ENCODE measurements around the gene LECT2. TPM values are rescaled to one million over a fixed set of nuclear protein-coding genes. Genes with fewer than 3 reads are reported as not detected.

The LECT2 gene
- total RNA-seq, 1 experiment from 2014 or later: not detected

- DNase-seq (ENCODE audit: low spot score): no peak
These were observed 19.8 kb downstream of the LECT2 start for GRCh38 chr5:135934939-135935338.

DNA sequence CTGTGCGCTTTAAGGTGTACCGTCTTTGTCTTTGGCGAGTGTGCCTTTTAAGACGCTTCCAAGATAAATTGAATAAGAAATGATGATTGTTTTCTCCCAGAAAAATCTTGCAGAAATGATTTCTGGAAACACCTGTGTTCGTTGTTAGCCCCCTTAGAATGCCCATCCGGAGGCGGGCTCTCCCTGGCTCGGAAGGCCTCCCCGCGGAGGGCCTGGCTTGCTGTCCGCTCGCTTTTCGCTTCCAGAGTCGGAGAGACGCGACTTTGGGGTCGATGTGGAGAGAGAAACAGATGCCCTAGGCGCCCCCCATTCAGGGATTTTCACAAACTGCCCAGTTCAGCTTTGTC is 23.9 kb downstream of the LECT2 start:
- no peak for DNase-seq (ENCODE audit: low spot score)

DNA sequence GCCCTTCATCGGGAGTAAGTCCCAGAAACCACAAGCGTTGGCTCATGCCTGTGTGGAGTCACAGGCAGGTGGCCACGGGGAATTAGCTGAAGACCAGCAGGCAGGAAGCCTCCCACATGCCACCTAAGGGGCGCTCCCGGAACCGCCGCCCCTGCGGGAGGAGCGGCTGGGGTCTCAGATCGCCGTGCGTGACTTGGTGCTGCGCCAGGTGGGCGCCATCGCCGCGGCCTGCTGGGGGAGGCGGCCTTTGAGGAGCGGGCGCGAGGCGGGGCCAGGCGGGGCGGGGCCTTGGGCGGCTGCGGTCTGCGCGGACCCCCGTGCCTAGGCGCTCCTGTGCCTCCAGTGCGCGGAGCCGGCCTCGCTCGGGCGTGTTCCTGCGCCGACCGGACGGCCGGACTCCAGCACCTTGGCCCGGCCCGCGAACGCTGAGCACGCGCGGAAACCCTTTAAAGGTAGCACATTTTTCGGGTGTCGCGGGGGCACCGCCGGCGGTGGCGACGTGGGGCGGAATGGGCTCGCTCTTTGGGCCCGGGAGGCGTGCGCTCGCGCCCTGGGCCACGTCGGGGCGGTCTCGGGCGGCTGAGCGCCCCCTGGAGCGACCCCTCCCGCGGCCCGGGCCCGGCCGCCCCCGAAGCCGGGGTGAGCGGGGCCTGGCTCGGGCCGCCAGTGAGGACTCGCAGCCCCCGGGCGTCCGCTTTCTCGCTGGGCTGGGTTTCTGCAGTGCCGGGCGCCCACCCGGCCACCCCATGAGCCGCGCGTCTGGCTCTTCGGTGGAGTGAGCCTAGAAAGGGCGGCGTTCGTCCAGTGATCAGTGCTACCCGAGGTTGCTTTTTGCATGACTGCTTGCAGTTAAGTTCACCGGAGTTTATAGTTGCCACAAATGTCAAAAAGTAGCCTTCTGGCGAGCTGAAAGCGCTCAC is 24.5 kb downstream of the LECT2 start:
- no peak for DNase-seq (ENCODE audit: low spot score)

DNA sequence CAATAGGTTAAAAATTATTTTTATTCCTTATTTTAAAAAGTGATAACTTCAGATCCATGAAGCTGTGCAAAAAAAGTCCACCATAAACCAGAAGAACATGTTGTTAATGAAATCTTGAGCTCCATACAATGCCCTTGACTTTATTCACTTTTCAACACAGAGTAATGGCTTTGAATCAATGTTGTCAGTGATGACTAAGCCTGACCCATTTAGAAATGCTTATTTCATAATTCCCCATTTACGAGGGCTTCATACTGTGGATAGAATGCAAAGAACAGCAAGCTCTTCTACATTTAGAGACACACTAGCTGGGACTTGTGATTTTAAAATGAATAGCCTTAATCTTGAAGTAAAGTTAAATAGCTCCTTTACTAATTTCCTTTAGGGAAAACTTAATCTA is 33.4 kb downstream of the LECT2 start:
- no peak for DNase-seq (ENCODE audit: low spot score)

GRCh38 chr5:135920199-135920598 is 34.6 kb downstream of the LECT2 start:
- DNase-seq (ENCODE audit: low spot score): no peak

DNA sequence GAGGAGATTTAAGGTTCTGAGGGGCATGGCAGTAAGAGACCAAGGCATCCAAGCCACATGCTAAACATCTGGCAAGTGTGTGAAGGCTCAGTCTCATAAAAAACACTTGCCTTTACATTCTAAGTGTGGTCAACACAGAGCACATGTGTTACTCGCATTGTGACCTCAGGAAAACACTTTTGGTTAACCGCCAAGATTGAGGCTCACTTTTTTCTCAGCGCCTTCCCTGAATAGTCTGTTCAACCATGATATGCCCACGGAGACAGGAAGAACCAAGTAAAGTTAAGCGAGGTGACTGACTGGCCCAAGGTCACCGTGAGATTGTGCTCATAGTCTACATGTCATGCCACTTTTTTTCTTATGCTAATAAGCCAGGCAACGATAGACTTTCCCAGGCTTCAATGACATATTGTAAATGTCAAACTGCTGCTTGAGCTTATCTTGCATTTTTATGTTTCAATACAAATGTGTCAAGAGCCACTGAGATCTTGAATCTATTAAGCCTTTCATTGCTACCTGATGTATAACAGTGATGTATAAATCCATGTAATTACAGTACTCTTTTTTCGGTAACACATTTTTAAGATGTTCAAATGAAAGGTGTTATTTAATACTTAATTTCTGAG is 38.0 kb downstream of the LECT2 start:
- DNase-seq (ENCODE audit: low spot score): no peak

DNA sequence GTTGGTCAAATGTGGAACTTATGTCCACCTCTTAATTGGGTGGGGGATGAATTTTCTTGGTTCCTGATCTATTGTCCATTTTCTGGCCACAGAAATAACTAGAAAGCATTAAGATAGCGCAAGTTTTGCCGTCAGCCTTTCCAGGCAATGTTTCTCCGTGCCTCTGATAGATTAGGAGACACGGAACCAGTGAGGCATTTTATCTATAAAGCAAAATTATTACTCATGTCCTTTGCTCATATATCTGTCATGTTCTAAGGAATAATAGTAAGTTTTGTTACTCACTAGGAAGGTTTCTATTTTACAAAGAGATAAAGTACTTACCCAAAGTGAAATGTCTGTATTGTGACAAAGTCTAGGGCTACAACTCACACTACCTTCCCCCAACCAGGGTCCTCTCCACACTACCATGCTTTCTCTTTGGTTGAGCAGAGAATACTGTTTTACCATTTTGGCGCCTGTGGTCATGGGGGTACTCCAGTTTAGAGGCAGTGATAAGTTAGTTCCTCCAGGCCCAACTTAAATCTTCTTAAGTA is 39.2 kb downstream of the LECT2 start:
- DNase-seq (ENCODE audit: low spot score): no peak

- DNase-seq (ENCODE audit: low spot score): no peak
These were observed 40.8 kb downstream of the LECT2 start for GRCh38 chr5:135913713-135914626.

- no peak for DNase-seq (ENCODE audit: low spot score)
These were observed 49.6 kb downstream of the LECT2 start for GRCh38 chr5:135905144-135905543.

- DNase-seq (ENCODE audit: low spot score): no peak
These were observed 53.1 kb downstream of the LECT2 start for GRCh38 chr5:135901633-135902032.

DNA sequence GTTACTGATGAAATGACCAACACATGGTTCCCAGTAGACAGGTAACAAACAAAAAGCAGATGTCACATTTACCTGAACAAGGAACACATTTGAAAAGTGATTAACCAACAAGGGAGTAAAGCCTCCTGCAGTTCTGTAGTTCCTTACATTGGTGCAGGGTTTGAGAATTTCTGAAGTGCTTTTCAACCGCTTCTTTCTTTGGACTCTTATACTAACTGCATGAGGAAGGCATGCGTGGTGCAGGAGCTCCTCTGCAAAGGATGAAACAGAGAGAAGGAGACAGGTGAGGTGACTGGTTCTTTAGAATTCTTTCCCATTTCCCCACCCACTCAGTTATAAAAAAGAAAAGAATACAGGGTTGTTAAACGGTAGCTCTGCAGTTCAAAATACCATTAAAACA is 54.5 kb downstream of the LECT2 start:
- no peak for DNase-seq (ENCODE audit: low spot score)

DNA sequence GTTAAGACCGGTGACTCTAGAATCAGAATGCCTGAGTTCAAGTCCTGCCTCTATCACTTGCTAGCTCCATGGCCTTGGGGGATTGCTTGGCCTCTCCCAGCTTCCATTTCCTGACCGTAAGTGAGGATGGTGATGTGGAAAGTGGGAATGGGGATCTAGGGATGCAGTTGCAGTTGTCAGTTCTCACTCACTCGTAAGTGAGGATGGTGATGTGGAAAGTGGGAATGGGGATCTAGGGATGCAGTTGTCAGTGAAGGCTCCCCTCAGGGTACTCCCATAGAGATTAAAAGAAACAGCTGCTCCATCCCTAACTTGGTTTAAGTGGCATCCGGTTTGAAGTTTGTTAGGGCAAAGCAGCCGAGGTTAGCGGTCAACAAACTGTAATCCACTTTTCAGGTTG is 56.1 kb downstream of the LECT2 start:
- no peak for DNase-seq (ENCODE audit: low spot score)

Other genes starting within 250 kb of the LECT2 start
- gene SLC25A48, start 120.3 kb downstream of the LECT2 start, total RNA-seq (2014; rRNA removed; shearing (Covaris generic)): not detected in 2 replicates
- not detected in 2 replicates for gene IL9, start 59.1 kb downstream of the LECT2 start, total RNA-seq (2014; rRNA removed; shearing (Covaris generic))
- gene TGFBI, start 74.0 kb upstream of the LECT2 start, total RNA-seq (2014; rRNA removed; shearing (Covaris generic)): 2,353 and 2,468 TPM in 2 replicates
- 38.8 and 40.0 TPM in 2 replicates for gene SMAD5, start 177.9 kb upstream of the LECT2 start, total RNA-seq (2014; rRNA removed; shearing (Covaris generic))
- not detected in 2 replicates for gene SMIM32, start 238.2 kb upstream of the LECT2 start, total RNA-seq (2014; rRNA removed; shearing (Covaris generic))